Urinary bladder (tissue), 4 donors: Measurements from ENCODE around the gene GRIP1. TPM values are rescaled to one million over a fixed set of nuclear protein-coding genes. Genes with fewer than 3 reads are reported as not detected.

Source experiments
- DNase-seq: peaks from one replicate; pipeline ENCODE4 v3.0.0-alpha.2; 2015; ENCODE audit errors: extremely low spot score
- H3K27ac ChIP-seq: one replicate; pipeline ENCODE4 v1.5.1; 2013; ENCODE audit warnings: low read depth, mild to moderate bottlenecking, moderate library complexity
- H3K36me3 ChIP-seq: one replicate; pipeline ENCODE4 v1.6.1; 2013; ENCODE audit warnings: mild to moderate bottlenecking, moderate library complexity; ENCODE audit not compliant: insufficient read depth
- H3K4me1 ChIP-seq: one replicate; pipeline ENCODE4 v1.6.1; 2013; ENCODE audit warnings: mild to moderate bottlenecking, moderate library complexity; ENCODE audit not compliant: insufficient read depth
- H3K4me3 ChIP-seq: one replicate; pipeline ENCODE4 v1.5.1; 2013; ENCODE audit warnings: low read depth, low read length
- WGBS: extraction: QIAGEN DNeasy Blood & Tissue Kit; methylation state at CpG from one replicate; pipeline ENCODE4 v1.1.7; 2013; 5-methylcytosine and 5-hydroxymethylcytosine counted together
- polyA plus RNA-seq: library from polyadenylated mRNA; stranded (reverse); fragments of 200-250 nt; gene quantifications from one replicate; pipeline ENCODE4 v1.2.3, GENCODE V29; 2013
- small RNA-seq: library from RNA; depleted of rRNA; stranded (forward); fragments of <200 nt; gene quantifications from one replicate; pipeline ENCODE3, GENCODE V24; 2014
- total RNA-seq: library from RNA; depleted of rRNA; stranded (reverse); fragments of >200 nt; gene quantifications from one replicate; pipeline ENCODE4 v1.2.3, GENCODE V29; 2014
- donor health status: healthy with polysubstance abuse.
- donor health status: healthy.

The GRIP1 gene
- total and polyA plus RNA-seq, 2 donors = 2.1 to 9.8 TPM

- DNase-seq = no peak
- Histone ChIP-seq H3K4me3 (no peak overlapping the region), H3K27ac (no peak overlapping the region), H3K4me1 (no peaks in the 10 kb centered on the region), H3K36me3 (no peaks in the 10 kb centered on the region)
- 85% methylated on average over 3 of the region's 3 CpGs for WGBS
These were observed 381.0 kb downstream of the GRIP1 start for GRCh38 chr12:66297923-66298322.

Small RNA genes within 50 kb of the gene (small RNA-seq; reads per million reads assigned to genes)
- gene OSBPL9P5 = not detected
